SH-SY5Y (cell line): ENCODE measurements around the gene CELSR1.

Experiments
- GATA2 ChIP-seq: IDR thresholded peaks from 2 replicates; pipeline ENCODE4 v1.6.1; 2011; ENCODE audit warnings: mild to moderate bottlenecking, low read depth, low read length
- GATA3 ChIP-seq: IDR thresholded peaks from 2 replicates; pipeline ENCODE4 v1.6.1; 2011; ENCODE audit warnings: low read depth, mild to moderate bottlenecking, low read length, moderate library complexity

DNA sequence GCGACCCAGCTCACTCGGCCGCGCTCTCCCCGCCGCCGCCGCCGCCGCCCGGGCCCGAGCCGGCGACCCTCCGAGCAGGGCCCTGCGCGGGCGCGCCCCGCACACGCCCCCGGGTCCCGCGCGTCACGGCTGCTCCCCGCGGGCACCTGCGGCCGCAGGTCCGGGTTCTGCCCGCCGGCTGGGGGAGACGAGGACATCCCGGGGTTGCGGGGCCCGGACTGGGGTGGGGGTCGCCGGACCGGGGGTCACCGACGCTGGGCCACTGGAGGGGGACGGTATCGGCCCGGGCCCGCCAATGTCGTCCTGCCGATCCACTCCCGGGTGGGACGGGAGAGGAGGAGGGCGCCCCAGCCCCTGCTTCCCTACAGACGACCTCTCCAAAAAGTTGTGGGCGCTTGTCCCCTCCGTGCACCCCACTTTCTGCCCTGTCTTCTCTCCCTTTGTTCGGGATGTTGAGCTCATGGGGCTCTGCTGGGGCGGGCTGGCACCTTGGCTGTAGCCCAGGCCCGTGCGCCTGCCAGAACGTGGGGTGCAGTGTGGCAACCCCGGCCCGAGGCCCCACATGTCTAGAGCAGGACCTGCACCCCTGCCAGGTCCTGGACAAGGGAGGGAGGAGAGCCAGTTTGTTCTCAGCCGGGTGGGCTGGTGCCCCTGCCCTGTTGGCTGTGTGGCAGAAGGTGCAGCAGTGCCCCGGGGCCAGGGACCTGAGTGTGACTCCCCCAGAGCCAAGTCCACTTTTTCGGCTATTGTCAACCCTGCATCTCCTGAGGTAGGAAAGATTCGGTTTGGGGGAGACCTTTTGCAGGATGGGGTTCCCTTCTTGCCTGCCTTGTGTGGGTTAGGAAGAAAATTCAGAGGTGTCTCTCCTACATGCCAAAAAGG lies 40.2 kb upstream of the CELSR1 start:
- no peak for TF ChIP-seq GATA2
- TF ChIP-seq GATA3: no peak
